Measurements from ENCODE around the gene VAV1. TPM values are rescaled to one million over a fixed set of nuclear protein-coding genes. Genes with fewer than 3 reads are reported as not detected.

Gene VAV1
- total and polyA plus RNA-seq, 10 of the 15 experiments (the other 5 are each of a cell fraction or from before 2014, with no cell fraction given): 1.6 to 76.8 (median 40.7) TPM

DNA sequence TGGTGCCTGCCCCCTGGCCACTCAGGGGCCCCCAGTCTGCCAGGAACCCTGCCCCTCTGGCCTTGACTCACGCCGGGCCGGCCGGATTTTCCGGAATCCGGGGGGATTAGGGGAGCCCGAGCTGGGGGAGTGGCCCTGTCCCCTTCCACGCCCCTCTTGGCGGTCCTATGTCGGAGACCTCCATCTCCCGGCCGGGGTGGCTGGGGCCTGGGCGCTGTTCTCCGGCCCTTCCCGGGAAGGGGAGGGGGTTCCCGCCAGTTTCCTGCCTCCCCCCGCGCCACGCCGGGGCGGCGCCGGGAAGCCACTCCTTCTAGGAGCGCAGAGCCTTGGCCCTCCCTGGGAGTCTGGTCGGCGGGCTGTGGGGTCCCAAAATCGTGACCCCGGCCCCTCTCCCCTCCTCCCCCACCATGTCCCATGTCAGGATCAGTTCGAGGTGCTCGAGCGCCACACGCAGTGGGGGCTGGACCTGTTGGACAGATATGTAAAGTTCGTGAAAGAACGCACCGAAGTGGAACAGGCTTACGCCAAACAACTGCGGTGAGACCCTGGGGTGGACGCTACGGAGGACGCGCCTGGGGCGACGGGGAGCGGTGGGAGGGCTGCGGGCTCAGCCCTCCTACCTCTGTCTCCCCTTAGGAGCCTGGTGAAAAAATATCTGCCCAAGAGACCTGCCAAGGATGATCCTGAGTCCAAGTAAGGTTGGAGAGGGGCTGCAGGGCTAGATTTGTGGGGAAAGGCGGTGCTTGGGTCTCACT, 31.7 kb upstream of the VAV1 start (continued):
- TF ChIP-seq IRF3 (IDR thresholded peaks at IDR 0.05): no peak
- TF ChIP-seq, protein P1, sequence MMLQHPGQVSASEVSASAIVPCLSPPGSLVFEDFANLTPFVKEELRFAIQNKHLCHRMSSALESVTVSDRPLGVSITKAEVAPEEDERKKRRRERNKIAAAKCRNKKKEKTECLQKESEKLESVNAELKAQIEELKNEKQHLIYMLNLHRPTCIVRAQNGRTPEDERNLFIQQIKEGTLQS (IDR thresholded peaks at IDR 0.05; ENCODE audit: borderline replicate concordance, extremely low read depth, low read depth, low read length): no peak
- TF ChIP-seq JUND (IDR thresholded peaks at IDR 0.05; ENCODE audit: low read depth, low read length): no peak
- TF ChIP-seq ZBTB33 (IDR thresholded peaks at IDR 0.05): no peak
- TF ChIP-seq EGR1 (IDR thresholded peaks at IDR 0.05; ENCODE audit: borderline replicate concordance in 1 of 2, low read depth in 2 of 2, low read length in 2 of 2): no peak
- TF ChIP-seq RUNX3 (IDR thresholded peaks at IDR 0.05; ENCODE audit: low read length): no peak; the same call in 1 of the 2 replicates
- TF ChIP-seq NR2F1 (conservative IDR thresholded peaks at IDR 0.05): 0 out of 2 replicates have a peak, but pooled peaks have one; percentile 5
- TF ChIP-seq STAT1 (conservative IDR thresholded peaks at IDR 0.05): no peak
- no peak for TF ChIP-seq NFIC (IDR thresholded peaks at IDR 0.05; ENCODE audit: low read depth, low read length)
- TF ChIP-seq MYC (IDR thresholded peaks at IDR 0.05; ENCODE audit: insufficient read depth, insufficient read length, insufficient replicate concordance, low read length, severe bottlenecking): no peak
- peak; percentile 92 for TF ChIP-seq DPF2 (IDR thresholded peaks at IDR 0.05)
- no peak for TF ChIP-seq BHLHE40 (IDR thresholded peaks at IDR 0.05; ENCODE audit: borderline replicate concordance in 1 of 2, low read depth in 2 of 2, low read length in 1 of 2)
- 0 out of 2 replicates have a peak, but pooled peaks have one; percentile 12 for TF ChIP-seq LARP7 (IDR thresholded peaks at IDR 0.05)
- TF ChIP-seq PBX3 (IDR thresholded peaks at IDR 0.05; ENCODE audit: insufficient replicate concordance, low read depth, low read length): no peak
- no peak for TF ChIP-seq MEF2A (IDR thresholded peaks at IDR 0.05; ENCODE audit: insufficient read depth, low read depth, low read length)
- no peak for TF ChIP-seq SUPT20H (IDR thresholded peaks at IDR 0.05; ENCODE audit: borderline replicate concordance, control insufficient read depth, low read depth, low read length)
- no peak for TF ChIP-seq RFX5 (IDR thresholded peaks at IDR 0.05; ENCODE audit: low read depth, low read length)
- no peak for TF ChIP-seq TAF1 (IDR thresholded peaks at IDR 0.05; ENCODE audit: borderline replicate concordance, low read depth, low read length)
- TF ChIP-seq HDAC6 (IDR thresholded peaks at IDR 0.05; ENCODE audit: unreplicated experiment): no peak
- TF ChIP-seq NKRF (conservative IDR thresholded peaks at IDR 0.05): peak; percentile 3; the same call in 1 of the 2 replicates
- no peak; the same call in 1 of the 2 replicates for TF ChIP-seq POLR2A (IDR thresholded peaks at IDR 0.05; ENCODE audit: low read depth, low read length)
- 0 out of 2 replicates have a peak, but pooled peaks have one; percentile 33 for TF ChIP-seq NBN (IDR thresholded peaks at IDR 0.05)
- TF ChIP-seq RELA (IDR thresholded peaks at IDR 0.05; ENCODE audit: borderline replicate concordance, partially characterized antibody): peak; percentile 38
- no peak for TF ChIP-seq EED (IDR thresholded peaks at IDR 0.05; ENCODE audit: low read depth)

All from GM12878 (cell line).